Stimulated activated naive CD8-positive, alpha-beta T cell treated with anti-CD3 and anti-CD28 coated beads, Interleukin-15, amount 100 ng/mL, for 72 hours (primary cell): ENCODE results near the gene C3.

Experiments used
- ATAC-seq: fragments of 150-1000 bp; cut with Tn5 transposase; 2 replicates; pipeline ENCODE4 v1.10.0; 2021; ENCODE audit warnings: mild to moderate bottlenecking, moderate library complexity
- DNase-seq, 2 donors: peaks; one replicate each; pipeline ENCODE4 v3.0.0; 2021 to 2022
- H3K27ac Mint-ChIP-seq, 2 donors: one replicate each; pipeline ENCODE4 v1.8.0; 2022; ENCODE audit warnings: mild to moderate bottlenecking in 2 of 2, mixed read lengths in 2 of 2, moderate library complexity in 2 of 2
- H3K27me3 Mint-ChIP-seq: one replicate; pipeline ENCODE4 v1.8.0; 2022; ENCODE audit warnings: mixed read lengths
- H3K4me1 Mint-ChIP-seq: one replicate; pipeline ENCODE4 v1.8.0; 2022; ENCODE audit warnings: mild to moderate bottlenecking, mixed read lengths
- H3K4me3 Mint-ChIP-seq, 2 donors: one replicate each; pipeline ENCODE4 v1.8.0; 2022; ENCODE audit warnings: mild to moderate bottlenecking in 2 of 2, mixed read lengths in 2 of 2, moderate library complexity in 1 of 2
- H3K9me3 Mint-ChIP-seq, 2 donors: one replicate each; pipeline ENCODE4 v1.8.0; 2022; ENCODE audit warnings: mixed read lengths in 2 of 2

Gene C3

DNA sequence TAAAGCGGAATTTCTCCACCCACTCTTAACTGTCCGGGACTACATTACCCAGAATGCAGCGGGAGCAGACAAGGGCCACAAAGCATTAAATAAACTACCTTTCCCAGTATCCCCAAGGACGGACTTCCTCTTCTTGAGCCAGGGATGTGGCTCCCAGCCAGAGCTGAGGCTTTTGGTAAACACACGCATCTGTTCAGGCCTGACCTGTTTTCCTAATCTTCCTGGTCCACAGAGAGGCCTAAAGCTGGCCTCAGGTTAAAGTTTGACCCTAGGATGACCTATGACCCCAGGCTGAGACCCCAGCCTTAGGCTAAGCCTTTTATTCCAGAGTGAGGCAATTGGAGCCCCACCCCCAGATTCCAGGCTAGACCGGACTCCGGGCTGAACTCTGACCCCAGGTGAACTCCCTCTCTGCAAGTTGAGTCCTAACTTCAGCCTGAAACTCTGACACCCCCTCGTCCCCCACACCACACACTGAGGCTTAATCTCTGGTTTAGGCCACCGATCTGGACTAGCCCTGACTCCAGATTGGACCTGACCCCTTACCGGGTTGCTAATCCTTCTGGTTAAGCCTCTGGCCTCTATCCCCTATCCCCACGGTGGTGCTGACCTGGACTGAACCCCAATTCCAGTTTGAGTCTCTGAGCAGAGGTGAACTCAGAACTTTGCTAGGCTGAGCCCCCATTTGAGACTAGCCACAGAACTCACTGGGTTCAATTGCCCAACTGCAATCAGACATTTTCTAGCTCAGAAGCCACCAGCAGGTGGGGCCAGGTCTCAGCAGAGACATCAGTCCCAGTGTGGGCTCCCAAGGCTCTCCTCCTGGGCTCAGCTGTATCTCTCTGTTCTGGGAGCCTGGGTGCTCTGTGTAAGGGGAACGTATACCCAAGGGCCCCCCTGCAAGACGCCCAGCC lies 17.7 kb upstream of the C3 start:
- Mint-ChIP-seq H3K27ac (peak overlapping the region; percentile 14 to 100), H3K4me3 (peak overlapping the region; percentile 77 to 98), H3K9me3 (no peaks in the 10 kb centered on the region), H3K27me3 (no peaks in the 10 kb centered on the region), H3K4me1 (peaks cover 41% of the 10 kb centered on the region)
- peak; percentile 50 for ATAC-seq
- DNase-seq, result peak; percentile 84 to 89

DNA sequence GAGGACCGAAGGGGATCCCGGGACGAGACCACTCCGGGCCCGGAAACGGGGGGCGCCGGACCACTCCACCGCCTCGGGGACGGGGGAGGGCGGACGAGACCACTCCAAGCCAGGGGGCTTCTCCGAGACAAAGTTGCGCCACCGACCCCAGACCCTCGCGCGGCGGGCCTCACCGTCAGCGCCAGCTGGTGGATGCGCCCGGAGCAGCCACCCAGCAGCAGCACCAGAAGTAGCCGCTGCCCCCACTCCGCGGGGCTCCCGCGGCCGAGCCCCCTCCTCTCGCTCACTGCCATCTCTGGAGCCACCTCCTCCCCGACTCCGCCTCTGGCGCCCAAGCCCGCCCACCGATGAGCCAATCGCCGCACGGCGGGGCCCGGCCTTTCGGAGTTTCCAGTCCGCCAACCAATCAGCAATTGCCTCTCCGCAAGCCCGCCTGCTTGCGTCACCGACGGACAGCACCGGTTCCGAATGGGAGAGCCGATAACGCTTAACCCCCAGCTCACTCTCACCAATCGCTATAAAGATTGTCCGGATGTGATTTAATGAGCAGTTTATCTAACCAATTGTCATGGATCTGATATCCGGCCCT lies 16.9 kb upstream of the C3 start, which contains the start of gene GPR108:
GPR108 (minus strand) TSS at position 297 of the 589 bp plus-strand sequence; CDS start at position 293, 4 bp downstream.
- no peaks in the 10 kb centered on the region for H3K9me3 Mint-ChIP-seq
- H3K4me1 Mint-ChIP-seq, result peaks cover 41% of the 10 kb centered on the region
- peak within 1 kb of the TSS; percentile 99 to 100 for H3K27ac Mint-ChIP-seq
- peak; percentile 78 for ATAC-seq
- no peaks in the 10 kb centered on the region for H3K27me3 Mint-ChIP-seq
- peak within 1 kb of the TSS; percentile 77 to 98 for H3K4me3 Mint-ChIP-seq
- peak; percentile 100 for DNase-seq

DNA sequence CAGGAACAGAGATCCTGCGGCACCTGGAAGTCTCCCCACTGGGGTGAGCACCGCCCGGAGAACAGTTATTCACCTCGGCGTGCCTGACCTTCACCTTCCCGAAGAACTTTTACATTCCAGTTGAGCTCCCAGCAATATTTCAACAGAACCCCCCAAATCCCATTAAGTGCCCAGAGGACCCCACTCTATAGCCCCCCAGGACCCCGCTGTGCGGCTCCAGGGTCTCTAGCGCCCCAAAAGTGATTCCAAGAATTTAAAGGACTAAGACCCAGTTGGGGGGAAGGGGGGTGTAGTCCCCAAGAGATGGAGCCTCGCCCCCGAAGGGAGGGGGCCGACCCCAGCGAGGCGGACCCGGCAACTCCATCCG lies 16.4 kb upstream of the C3 start:
- peaks cover 41% of the 10 kb centered on the region for H3K4me1 Mint-ChIP-seq
- peak; percentile 1 for ATAC-seq
- H3K9me3 Mint-ChIP-seq, result no peaks in the 10 kb centered on the region
- no peaks in the 10 kb centered on the region for H3K27me3 Mint-ChIP-seq
- peak overlapping the region; percentile 99 to 100 for H3K27ac Mint-ChIP-seq
- peak overlapping the region; percentile 77 to 98 for H3K4me3 Mint-ChIP-seq
- DNase-seq, result no peak

DNA sequence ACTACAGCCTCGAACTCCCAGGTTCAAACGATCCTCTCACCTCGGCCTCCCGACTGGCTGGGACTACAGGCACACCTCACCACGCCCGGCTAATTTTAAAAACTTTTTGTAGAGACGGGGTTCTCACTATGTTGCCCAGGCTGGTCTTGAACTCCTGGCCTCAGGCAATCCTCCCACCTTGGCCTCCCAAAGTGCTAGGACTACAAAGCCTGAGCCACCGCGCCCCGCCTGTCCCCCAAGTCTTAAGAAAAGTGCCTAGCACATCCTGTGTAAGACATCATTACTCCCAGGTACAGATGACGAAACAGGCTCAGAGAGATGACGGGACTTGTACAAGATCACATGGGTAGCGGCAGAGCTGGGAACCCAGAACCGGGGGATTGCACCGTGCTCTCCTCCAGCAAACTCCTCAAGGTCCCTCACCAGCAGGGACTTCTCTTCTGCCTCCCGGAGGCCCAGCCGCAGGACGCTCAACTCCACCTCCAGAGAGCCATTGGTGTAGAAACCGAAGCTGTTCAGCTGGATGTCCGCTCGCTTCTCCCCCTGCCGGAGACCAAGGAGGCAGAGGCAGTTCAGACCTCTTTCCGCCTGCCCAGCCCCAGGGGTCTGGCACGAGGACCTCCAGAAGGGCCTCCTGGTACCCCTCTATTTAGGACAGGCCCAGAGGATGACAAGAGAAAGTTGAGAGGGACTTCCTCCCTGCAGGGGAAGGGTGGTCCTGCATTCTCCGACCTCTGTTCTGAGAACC lies 15.9 kb upstream of the C3 start:
- peaks cover 38% of the 10 kb centered on the region for H3K4me1 Mint-ChIP-seq
- peak; percentile 78 to 87 for DNase-seq
- H3K27me3 Mint-ChIP-seq, result no peaks in the 10 kb centered on the region
- H3K4me3 Mint-ChIP-seq, result peak overlapping the region; percentile 77 to 98
- no peaks in the 10 kb centered on the region for H3K9me3 Mint-ChIP-seq
- peak overlapping the region; percentile 99 to 100 for H3K27ac Mint-ChIP-seq
- peak; percentile 56 for ATAC-seq

DNA sequence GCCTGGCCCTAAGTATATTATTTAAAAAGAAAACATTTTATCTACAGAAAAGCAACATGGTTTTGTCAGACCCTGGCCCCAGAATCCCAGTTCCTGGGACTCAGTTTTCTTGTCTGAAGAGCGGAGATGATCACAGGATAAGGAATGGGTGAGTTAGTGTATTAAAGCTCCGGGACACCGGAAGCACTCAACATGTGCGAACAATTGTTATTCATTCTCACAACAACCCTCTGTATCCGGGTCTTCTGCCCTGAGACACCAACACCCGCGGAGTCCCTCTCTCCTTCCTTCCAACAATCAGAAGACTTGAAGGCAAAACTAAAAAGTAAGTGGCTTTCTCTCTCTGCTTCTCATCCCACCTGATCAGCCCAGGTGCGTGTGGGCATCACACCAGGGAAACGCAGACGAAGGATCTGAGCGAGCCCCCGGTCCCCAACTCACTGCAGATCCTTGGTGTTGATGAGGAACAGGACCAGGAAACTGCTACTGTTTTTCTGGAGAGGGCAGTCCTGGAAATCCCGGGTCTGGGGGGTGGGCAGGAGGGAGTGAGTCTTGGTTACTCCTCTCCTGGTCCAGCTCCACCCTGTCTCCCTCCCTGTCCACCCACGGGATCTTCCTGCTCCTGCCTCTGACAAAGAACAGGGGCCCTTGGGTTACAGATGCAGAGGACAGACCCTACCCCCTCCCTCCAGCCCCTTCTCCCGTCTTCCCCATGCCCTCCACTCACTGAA lies 14.9 kb upstream of the C3 start:
- Mint-ChIP-seq H3K27ac (peak overlapping the region; percentile 99 to 100), H3K4me1 (peaks cover 31% of the 10 kb centered on the region), H3K27me3 (no peaks in the 10 kb centered on the region), H3K4me3 (peak overlapping the region; percentile 77 to 98), H3K9me3 (no peaks in the 10 kb centered on the region)
- DNase-seq (no peak), ATAC-seq (no peak)

DNA sequence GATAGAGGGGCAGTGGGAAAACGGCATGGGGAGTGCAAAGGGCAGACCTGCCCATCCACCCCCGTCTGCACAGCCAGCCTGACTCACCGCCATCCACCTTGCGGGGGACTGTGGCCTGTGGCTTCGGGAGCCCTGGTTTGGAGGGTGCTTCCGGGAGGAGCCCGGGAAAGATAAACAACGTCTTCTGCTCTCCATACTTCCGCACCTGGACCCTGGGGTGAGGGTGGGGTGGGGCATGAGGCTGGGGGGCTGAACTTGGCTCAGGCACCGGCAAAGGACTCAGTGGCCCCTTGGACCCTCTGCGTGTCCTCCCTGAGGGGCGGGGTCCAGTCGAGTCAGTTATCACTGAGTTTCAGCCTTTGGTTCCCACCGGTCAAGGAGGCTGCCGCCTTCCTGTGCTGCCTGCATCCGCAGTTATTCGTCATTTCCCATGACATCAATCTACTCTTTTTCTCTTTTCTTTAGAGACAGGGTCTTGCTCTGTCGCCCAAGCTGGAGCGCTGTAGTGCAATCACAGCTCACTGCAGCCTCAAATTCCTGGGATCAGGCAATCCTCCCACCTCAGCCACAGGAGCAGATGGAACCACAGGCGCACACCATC lies 13.7 kb upstream of the C3 start:
- peak overlapping the region in 1 of 2 donors; percentile 15 for H3K4me3 Mint-ChIP-seq
- peaks cover 31% of the 10 kb centered on the region for H3K4me1 Mint-ChIP-seq
- no peaks in the 10 kb centered on the region for H3K9me3 Mint-ChIP-seq
- H3K27me3 Mint-ChIP-seq, result no peaks in the 10 kb centered on the region
- ATAC-seq, result no peak
- H3K27ac Mint-ChIP-seq, result no peak overlapping the region
- no peak for DNase-seq

DNA sequence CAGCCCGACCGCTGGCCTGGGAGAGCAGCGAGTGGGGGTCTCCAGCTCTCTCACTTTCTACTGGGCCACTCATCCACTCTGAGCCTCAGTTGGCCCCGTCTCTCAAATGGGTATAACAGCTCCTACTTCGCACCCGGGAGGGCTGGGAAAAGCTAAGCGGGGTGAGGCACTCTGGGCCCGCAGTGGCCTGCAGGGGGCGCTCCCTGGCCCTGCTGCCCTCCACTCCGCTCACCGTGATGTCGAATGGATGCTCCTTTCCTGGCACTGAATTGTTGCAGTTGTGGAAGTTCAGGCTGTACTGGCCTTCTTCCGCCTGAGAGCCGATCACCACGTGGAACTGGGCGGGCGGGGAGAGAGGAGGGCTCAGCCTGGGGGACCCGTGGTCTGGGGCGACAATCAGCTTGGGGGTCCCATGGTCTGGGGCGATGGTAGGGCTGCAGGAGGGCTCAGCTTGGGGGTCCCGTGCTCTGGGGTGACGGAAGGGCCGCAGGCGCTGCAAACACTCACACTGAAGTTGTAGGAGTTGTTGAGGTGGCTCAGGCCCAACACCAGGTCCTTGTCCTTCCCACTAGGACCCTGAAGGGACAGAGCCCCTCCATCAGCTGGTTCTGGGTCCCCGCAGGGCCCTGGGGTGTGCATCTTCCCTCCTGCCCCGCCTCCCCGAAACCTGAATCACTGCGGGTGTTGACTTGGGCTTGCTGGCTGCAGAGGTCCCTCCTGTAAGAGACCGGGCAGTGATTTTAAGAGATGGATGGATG lies 13.1 kb upstream of the C3 start:
- ATAC-seq (no peak), DNase-seq (no peak)
- Mint-ChIP-seq H3K9me3 (no peaks in the 10 kb centered on the region), H3K27ac (peak overlapping the region in 1 of 2 donors; percentile 80), H3K4me3 (no peak overlapping the region), H3K4me1 (peaks cover 25% of the 10 kb centered on the region), H3K27me3 (no peaks in the 10 kb centered on the region)

DNA sequence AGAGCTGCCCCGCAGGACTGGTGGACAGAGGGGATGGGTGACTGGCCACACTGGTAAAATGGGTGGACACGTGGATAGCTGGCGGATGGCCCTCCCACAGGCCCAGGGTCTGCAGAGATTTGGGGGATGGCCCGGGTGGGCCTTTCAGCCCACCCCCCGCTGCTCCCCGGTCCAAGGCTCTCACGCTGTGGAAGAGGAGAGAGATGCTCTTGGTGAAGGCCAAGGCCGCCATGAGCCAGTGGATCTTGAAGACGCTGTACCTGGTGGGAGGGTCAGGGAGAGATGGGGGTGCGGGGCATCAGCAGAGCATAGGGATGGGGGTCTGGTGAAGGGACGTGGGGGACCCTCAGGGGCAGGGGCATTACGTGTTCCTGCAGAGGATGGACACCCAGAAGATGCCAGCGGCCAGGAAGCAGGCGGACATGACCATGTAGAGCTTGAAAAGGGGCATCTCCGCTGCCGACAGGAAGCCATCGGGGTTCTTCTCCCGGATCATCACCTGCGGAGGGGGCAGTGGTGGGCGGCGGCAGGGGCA lies 12.4 kb upstream of the C3 start:
- no peak overlapping the region for H3K4me3 Mint-ChIP-seq
- ATAC-seq (no peak), DNase-seq (no peak)
- no peaks in the 10 kb centered on the region for H3K27me3 Mint-ChIP-seq
- no peaks in the 10 kb centered on the region for H3K9me3 Mint-ChIP-seq
- H3K4me1 Mint-ChIP-seq, result peaks cover 19% of the 10 kb centered on the region
- H3K27ac Mint-ChIP-seq, result no peak overlapping the region

DNA sequence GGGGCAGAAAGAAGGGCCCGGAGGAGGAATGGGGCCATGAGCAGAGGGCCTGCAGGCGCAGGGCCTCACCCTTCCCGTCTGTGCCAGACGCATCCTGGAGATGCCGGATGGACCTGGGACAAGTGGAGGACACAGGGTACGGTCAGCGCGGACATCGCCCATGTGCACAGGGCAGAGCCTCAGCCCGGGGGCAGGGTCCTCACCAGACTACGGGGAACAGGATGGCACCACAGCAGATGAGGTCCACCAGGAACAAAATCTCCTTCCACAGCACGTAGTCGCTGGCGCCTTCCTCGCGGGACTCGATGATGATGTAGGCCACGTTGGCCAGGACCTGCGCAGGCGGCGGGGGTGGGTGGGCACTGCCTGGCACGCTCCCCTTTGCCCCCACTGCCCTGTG lies 11.4 kb upstream of the C3 start:
- ATAC-seq (no peak), DNase-seq (no peak)
- Mint-ChIP-seq H3K4me3 (no peak overlapping the region), H3K9me3 (no peaks in the 10 kb centered on the region), H3K27me3 (no peaks in the 10 kb centered on the region), H3K4me1 (peaks cover 17% of the 10 kb centered on the region), H3K27ac (no peak overlapping the region)

DNA sequence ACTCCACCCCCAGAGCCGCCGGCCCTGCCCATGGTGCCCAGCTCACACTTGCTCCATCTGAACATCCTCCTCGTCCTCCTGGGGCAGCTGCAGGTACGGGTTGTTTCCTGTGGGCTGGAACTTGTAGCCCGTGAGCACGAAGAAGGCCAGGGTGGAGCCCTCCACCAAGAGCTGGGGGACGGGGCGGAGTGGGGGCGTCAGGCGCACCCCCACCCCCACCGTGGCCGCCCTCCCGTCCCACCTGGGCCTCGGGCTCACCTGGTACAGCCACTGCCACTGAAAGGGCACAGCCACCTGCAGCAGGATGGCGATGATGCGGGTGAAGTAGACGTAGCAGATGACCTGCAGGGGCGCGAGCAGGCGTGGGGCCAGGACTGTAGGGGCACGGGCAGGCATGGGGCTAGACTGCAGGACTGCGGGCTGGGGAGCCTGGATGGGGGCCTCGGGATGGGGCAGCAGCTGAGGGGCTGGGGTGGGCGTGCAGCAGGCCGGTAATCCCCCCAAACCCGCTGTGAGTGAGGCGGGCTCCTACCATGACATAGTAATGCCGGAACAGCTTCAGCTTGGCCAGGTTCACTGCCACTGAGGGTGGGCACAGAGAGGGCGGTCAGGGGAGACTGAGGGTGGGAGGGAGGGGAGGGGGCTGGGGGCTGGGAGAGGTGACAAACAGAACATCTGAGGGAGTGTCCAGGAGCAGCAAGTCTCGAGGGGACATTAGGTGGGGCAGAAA lies 10.7 kb upstream of the C3 start:
- Mint-ChIP-seq H3K4me3 (no peak overlapping the region), H3K9me3 (no peaks in the 10 kb centered on the region), H3K4me1 (peaks cover 14% of the 10 kb centered on the region), H3K27ac (no peak overlapping the region), H3K27me3 (no peaks in the 10 kb centered on the region)
- ATAC-seq (peak; percentile 22), DNase-seq (no peak)

DNA sequence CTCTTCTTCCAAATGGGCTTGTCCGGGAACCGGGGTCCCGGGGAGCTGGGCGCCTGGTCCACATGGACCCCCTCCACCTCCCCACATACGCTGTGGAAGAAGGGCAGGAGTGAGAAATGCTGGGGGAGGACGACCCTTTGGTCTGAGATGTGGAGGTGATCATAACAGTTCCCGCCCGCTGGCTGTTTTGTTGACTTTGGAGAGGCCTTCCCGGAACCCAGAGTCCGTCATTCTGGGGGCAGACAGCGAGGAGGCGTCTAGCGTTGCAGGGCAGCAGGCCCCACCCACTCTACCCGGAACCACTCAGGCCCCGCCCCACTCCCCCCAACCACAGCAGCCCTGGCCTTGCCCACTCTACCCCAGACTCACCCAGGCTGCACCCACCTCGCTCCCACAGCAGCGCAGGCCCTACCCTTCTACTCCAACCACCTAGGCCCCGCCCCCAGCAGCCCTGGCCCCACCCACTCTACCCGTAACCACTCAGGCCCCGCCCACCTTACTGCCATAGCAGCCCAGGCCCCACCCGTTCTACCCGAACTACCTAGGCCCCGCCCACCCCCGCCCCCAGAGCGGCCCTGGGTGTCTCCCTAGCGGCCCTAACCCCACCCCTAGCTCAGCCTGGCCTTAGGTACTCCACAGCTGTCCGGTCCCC lies 9.8 kb upstream of the C3 start:
- Mint-ChIP-seq H3K4me3 (no peak overlapping the region), H3K9me3 (no peaks in the 10 kb centered on the region), H3K4me1 (peaks cover 11% of the 10 kb centered on the region), H3K27me3 (no peaks in the 10 kb centered on the region), H3K27ac (no peak overlapping the region)
- no peak for DNase-seq
- ATAC-seq, result peak; percentile 35

DNA sequence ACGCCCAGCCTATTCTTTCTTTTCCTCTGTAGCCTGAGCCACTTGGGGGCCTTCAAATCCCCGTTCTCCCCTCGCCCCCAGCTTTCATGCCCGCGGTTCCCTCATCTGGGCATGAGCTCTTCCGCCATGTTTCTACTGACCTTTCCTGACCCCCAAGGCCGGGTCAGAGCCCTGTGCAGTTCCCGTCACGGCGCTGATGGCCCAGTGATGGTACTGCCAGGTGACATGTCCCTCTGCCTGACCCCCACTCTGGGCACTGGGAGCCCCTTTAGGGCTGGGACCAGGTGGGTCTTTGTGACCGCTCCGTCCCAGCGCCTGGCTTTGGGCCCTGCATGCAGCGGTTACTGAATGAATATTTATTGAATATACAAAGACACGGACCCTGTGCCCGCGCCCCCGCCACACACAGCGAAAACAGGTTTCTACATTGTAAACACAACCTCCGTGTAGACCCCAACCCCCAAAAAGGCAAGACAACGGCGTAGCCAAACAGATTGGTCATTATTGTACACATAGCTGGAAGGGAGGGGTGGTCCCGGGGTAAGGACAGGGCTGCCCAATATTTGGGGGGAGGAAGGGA lies 9.2 kb upstream of the C3 start:
- Mint-ChIP-seq H3K9me3 (no peaks in the 10 kb centered on the region), H3K27me3 (no peaks in the 10 kb centered on the region), H3K4me3 (no peak overlapping the region), H3K27ac (no peak overlapping the region), H3K4me1 (peaks cover 13% of the 10 kb centered on the region)
- DNase-seq (no peak), ATAC-seq (no peak)

DNA sequence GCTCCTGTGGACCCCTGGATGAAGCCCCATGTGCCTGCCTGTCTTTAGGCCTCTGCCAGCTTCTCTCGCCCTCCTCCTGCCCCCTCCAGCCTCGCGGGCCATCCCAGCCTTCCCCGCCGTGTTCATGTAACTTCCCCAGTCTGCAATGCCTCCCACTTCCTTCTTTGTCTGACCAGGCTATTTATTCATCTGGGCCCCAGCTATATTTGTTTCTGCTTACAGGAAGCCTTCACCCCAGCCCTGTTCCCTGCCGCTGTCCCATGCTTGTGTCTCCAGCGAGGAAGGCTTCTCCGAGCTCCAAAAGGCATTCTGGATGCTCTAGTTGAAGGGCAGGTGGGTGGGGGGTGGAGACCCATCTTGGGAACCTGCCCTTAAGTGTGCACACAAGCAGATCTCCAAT lies 7.9 kb upstream of the C3 start:
- Mint-ChIP-seq H3K27ac (no peak overlapping the region), H3K4me3 (no peak overlapping the region), H3K9me3 (no peaks in the 10 kb centered on the region), H3K4me1 (peaks cover 9% of the 10 kb centered on the region), H3K27me3 (no peaks in the 10 kb centered on the region)
- ATAC-seq (no peak), DNase-seq (no peak)
